SK-N-SH treated with all-trans-retinoic acid at 6 μM for 48 hours (cell line): ENCODE data around the gene RAD51B.

ENCODE experiments used
- ATAC-seq: fragments of 200-7000 bp; cut with Tn5 transposase; 3 replicates; pipeline ENCODE4 v1.9.1; 2020; ENCODE audit warnings: mild to moderate bottlenecking, moderate library complexity
- ARNTL ChIP-seq: fragments of 450-650 bp; formaldehyde crosslinking; IDR thresholded peaks from 2 replicates; pipeline ENCODE4 v1.5.0; 2020; ENCODE audit warnings: low read depth, mild to moderate bottlenecking, moderate library complexity, borderline replicate concordance
- BACH2 ChIP-seq: fragments of 250-450 bp; sonication (Bioruptor Pico); IDR thresholded peaks from 2 replicates; pipeline ENCODE4 v1.9.0; 2021; ENCODE audit warnings: mild to moderate bottlenecking, borderline replicate concordance
- CSDC2 ChIP-seq: fragments of 250-450 bp; sonication (Bioruptor Pico); IDR thresholded peaks from 2 replicates; pipeline ENCODE4 v1.5.0; 2020; ENCODE audit warnings: mild to moderate bottlenecking, moderate library complexity
- ESRRG ChIP-seq: fragments of 250-450 bp; sonication (Bioruptor Pico); IDR thresholded peaks from 2 replicates; pipeline ENCODE4 v1.6.1; 2021; ENCODE audit warnings: mild to moderate bottlenecking
- GLIS3 ChIP-seq: fragments of 250-450 bp; sonication (Bioruptor Pico); IDR thresholded peaks from 2 replicates; pipeline ENCODE4 v1.5.0; 2020; ENCODE audit warnings: mild to moderate bottlenecking, moderate library complexity
- OSR1 ChIP-seq: fragments of 250-450 bp; sonication (Bioruptor Pico); IDR thresholded peaks from 2 replicates; pipeline ENCODE4 v1.8.0; 2022; ENCODE audit warnings: moderate library complexity, mild to moderate bottlenecking, inconsistent platforms
- PPARA ChIP-seq: fragments of 250-450 bp; sonication (Bioruptor Pico); IDR thresholded peaks from 2 replicates; pipeline ENCODE4 v1.5.0; 2020; ENCODE audit warnings: mild to moderate bottlenecking, borderline replicate concordance
- SNAI2 ChIP-seq: fragments of 250-450 bp; sonication (Bioruptor Pico); IDR thresholded peaks from 2 replicates; pipeline ENCODE4 v1.5.0; 2020; ENCODE audit warnings: mild to moderate bottlenecking, moderate library complexity
- TCF4 ChIP-seq: fragments of 250-450 bp; sonication (Bioruptor Pico); IDR thresholded peaks from 2 replicates; pipeline ENCODE4 v1.8.0; 2021; ENCODE audit warnings: mild to moderate bottlenecking, moderate library complexity, borderline replicate concordance
- TOX ChIP-seq: fragments of 250-450 bp; sonication (Bioruptor Pico); IDR thresholded peaks from 2 replicates; pipeline ENCODE4 v1.8.0; 2021; ENCODE audit warnings: mild to moderate bottlenecking, moderate library complexity, borderline replicate concordance
- ZC3H10 ChIP-seq: fragments of 250-450 bp; sonication (Bioruptor Pico); IDR thresholded peaks from 2 replicates; pipeline ENCODE4 v1.5.1; 2021; ENCODE audit warnings: mild to moderate bottlenecking, moderate library complexity
- ZFP3 ChIP-seq: fragments of 250-450 bp; sonication (Bioruptor Pico); IDR thresholded peaks from 2 replicates; pipeline ENCODE4 v1.5.0; 2020; ENCODE audit warnings: mild to moderate bottlenecking, moderate library complexity
- ZFP30 ChIP-seq: fragments of 450-650 bp; formaldehyde crosslinking; IDR thresholded peaks from 2 replicates; pipeline ENCODE4 v1.5.0; 2022; ENCODE audit warnings: mild to moderate bottlenecking, moderate library complexity
- ZNF565 ChIP-seq: fragments of 450-650 bp; formaldehyde crosslinking; conservative IDR thresholded peaks from 2 replicates; pipeline ENCODE4 v1.5.0; 2020; ENCODE audit warnings: low read depth, mild to moderate bottlenecking, moderate library complexity
- ZNF70 ChIP-seq: fragments of 450-650 bp; formaldehyde crosslinking; IDR thresholded peaks from 2 replicates; pipeline ENCODE4 v1.5.0; 2020; ENCODE audit warnings: mild to moderate bottlenecking, moderate library complexity
- TF ChIP-seq, protein P1 (sequence below): fragments of 250-450 bp; sonication (Bioruptor Pico); IDR thresholded peaks from 2 replicates; pipeline ENCODE4 v1.8.0; 2020; ENCODE audit warnings: mild to moderate bottlenecking, moderate library complexity, borderline replicate concordance
- TF ChIP-seq, protein P2 (sequence below): fragments of 250-450 bp; sonication (Bioruptor Pico); IDR thresholded peaks from 2 replicates; pipeline ENCODE4 v1.8.0; 2021; ENCODE audit warnings: low read depth, mild to moderate bottlenecking, moderate library complexity, borderline replicate concordance
- TF ChIP-seq, protein P3 (sequence below): fragments of 250-450 bp; sonication (Bioruptor Pico); IDR thresholded peaks from 2 replicates; pipeline ENCODE4 v1.5.0; 2020; ENCODE audit warnings: mild to moderate bottlenecking, moderate library complexity
- TF ChIP-seq, protein P4 (sequence below): fragments of 250-450 bp; sonication (Bioruptor Pico); IDR thresholded peaks from 2 replicates; pipeline ENCODE4 v1.5.1; 2021; ENCODE audit warnings: mild to moderate bottlenecking, moderate library complexity

Gene RAD51B

DNA sequence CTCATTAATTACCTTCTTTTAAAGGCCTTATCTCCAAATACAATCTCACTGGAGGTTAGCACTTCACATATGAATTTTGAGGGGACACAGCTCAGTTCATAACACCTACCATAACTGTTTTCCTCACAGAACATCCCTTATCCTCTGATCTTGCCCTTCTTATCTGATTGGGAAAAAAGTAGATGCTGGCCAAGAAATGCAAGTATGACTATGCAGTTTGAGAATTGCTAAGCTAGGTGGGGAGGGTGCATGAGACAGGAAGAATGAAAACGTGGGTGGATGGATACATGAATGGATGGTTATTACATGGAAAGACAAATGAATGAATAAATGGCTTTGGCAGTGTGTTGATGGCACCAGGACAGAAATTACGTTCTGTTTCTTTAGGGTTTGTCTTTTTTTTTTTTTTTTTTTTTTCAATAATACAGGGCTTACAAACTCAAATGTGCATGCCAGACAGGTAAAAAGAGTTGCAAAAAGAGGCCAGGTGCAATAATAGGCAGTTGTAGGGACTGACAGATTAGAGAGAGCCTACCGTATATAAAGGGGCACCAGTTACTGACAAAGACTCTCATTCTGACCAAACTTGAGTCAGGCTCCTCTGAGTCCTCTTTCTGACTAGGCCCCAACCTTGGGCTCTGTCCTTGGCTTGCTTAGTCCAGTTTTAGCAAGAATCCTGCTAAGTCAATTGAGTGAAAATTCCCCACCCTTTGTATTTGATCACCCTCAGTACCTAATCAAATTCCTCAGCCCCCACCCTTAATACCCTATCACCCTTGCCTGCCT, 668.4 kb downstream of the RAD51B start:
- ATAC-seq, result peak; percentile 74
- no peak for TF ChIP-seq TOX (CRISPR knock-in tag)
- no peak for TF ChIP-seq ESRRG (CRISPR knock-in tag)
- TF ChIP-seq ZNF70 (CRISPR knock-in tag), result no peak
- TF ChIP-seq, protein P1, sequence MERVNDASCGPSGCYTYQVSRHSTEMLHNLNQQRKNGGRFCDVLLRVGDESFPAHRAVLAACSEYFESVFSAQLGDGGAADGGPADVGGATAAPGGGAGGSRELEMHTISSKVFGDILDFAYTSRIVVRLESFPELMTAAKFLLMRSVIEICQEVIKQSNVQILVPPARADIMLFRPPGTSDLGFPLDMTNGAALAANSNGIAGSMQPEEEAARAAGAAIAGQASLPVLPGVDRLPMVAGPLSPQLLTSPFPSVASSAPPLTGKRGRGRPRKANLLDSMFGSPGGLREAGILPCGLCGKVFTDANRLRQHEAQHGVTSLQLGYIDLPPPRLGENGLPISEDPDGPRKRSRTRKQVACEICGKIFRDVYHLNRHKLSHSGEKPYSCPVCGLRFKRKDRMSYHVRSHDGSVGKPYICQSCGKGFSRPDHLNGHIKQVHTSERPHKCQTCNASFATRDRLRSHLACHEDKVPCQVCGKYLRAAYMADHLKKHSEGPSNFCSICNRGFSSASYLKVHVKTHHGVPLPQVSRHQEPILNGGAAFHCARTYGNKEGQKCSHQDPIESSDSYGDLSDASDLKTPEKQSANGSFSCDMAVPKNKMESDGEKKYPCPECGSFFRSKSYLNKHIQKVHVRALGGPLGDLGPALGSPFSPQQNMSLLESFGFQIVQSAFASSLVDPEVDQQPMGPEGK (CRISPR knock-in tag), result no peak
- no peak for TF ChIP-seq ZFP3 (CRISPR knock-in tag)
- TF ChIP-seq GLIS3 (CRISPR knock-in tag), result no peak
- no peak for TF ChIP-seq BACH2
- TF ChIP-seq SNAI2 (CRISPR knock-in tag), result no peak
- TF ChIP-seq, protein P2, sequence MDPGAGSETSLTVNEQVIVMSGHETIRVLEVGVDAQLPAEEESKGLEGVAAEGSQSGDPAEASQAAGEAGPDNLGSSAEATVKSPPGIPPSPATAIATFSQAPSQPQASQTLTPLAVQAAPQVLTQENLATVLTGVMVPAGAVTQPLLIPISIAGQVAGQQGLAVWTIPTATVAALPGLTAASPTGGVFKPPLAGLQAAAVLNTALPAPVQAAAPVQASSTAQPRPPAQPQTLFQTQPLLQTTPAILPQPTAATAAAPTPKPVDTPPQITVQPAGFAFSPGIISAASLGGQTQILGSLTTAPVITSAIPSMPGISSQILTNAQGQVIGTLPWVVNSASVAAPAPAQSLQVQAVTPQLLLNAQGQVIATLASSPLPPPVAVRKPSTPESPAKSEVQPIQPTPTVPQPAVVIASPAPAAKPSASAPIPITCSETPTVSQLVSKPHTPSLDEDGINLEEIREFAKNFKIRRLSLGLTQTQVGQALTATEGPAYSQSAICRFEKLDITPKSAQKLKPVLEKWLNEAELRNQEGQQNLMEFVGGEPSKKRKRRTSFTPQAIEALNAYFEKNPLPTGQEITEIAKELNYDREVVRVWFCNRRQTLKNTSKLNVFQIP (CRISPR knock-in tag), result no peak
- TF ChIP-seq, protein P3, sequence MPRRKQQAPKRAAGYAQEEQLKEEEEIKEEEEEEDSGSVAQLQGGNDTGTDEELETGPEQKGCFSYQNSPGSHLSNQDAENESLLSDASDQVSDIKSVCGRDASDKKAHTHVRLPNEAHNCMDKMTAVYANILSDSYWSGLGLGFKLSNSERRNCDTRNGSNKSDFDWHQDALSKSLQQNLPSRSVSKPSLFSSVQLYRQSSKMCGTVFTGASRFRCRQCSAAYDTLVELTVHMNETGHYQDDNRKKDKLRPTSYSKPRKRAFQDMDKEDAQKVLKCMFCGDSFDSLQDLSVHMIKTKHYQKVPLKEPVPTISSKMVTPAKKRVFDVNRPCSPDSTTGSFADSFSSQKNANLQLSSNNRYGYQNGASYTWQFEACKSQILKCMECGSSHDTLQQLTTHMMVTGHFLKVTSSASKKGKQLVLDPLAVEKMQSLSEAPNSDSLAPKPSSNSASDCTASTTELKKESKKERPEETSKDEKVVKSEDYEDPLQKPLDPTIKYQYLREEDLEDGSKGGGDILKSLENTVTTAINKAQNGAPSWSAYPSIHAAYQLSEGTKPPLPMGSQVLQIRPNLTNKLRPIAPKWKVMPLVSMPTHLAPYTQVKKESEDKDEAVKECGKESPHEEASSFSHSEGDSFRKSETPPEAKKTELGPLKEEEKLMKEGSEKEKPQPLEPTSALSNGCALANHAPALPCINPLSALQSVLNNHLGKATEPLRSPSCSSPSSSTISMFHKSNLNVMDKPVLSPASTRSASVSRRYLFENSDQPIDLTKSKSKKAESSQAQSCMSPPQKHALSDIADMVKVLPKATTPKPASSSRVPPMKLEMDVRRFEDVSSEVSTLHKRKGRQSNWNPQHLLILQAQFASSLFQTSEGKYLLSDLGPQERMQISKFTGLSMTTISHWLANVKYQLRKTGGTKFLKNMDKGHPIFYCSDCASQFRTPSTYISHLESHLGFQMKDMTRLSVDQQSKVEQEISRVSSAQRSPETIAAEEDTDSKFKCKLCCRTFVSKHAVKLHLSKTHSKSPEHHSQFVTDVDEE (CRISPR knock-in tag), result no peak

DNA sequence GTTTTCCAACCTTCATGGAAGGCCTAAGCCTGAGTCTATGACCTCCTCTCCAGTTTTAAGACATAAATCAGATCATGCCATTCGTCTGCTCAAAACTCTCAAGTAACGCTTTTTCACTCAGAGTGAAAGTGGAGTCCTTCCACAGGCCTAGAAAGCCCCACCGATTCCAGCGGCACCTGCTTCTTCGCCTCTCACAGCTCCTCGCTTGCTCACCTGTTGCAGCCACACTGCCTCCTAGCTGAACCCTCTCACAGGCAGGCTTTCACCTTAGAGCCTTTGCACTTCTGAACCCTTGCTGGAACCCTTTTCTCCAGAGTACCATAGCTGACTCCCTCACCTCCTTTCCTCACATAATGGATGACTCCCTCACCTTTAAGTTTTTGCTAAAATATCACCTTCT, 672.2 kb downstream of the RAD51B start:
- TF ChIP-seq ZFP30, result no peak
- TF ChIP-seq ZFP3 (CRISPR knock-in tag), result no peak
- TF ChIP-seq ESRRG (CRISPR knock-in tag), result no peak
- TF ChIP-seq TCF4 (CRISPR knock-in tag), result no peak
- TF ChIP-seq, protein P1 (CRISPR knock-in tag), result no peak
- TF ChIP-seq BACH2, result no peak
- no peak for TF ChIP-seq ARNTL
- TF ChIP-seq ZNF70 (CRISPR knock-in tag), result no peak
- TF ChIP-seq ZC3H10 (CRISPR knock-in tag), result no peak
- TF ChIP-seq, protein P4, sequence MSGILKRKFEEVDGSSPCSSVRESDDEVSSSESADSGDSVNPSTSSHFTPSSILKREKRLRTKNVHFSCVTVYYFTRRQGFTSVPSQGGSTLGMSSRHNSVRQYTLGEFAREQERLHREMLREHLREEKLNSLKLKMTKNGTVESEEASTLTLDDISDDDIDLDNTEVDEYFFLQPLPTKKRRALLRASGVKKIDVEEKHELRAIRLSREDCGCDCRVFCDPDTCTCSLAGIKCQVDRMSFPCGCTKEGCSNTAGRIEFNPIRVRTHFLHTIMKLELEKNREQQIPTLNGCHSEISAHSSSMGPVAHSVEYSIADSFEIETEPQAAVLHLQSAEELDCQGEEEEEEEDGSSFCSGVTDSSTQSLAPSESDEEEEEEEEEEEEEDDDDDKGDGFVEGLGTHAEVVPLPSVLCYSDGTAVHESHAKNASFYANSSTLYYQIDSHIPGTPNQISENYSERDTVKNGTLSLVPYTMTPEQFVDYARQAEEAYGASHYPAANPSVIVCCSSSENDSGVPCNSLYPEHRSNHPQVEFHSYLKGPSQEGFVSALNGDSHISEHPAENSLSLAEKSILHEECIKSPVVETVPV (CRISPR knock-in tag), result no peak
- TF ChIP-seq ZNF565 (CRISPR knock-in tag), result no peak
- TF ChIP-seq PPARA, result no peak
- TF ChIP-seq TOX (CRISPR knock-in tag), result no peak
- TF ChIP-seq CSDC2 (CRISPR knock-in tag), result no peak
- TF ChIP-seq, protein P3 (CRISPR knock-in tag), result no peak
- TF ChIP-seq OSR1, result no peak
- TF ChIP-seq SNAI2 (CRISPR knock-in tag), result no peak
- TF ChIP-seq, protein P2 (CRISPR knock-in tag), result no peak
- TF ChIP-seq, all 23 proteins: peak for 0
- ATAC-seq, result no peak
